Testis (tissue), 3 donors: Measurements from ENCODE around the gene LARGE2. TPM values are rescaled to one million over a fixed set of nuclear protein-coding genes. Genes with fewer than 3 reads are reported as not detected.

Experiments used
- DNase-seq: peaks from one replicate; pipeline ENCODE4 v3.0.0-alpha.2; 2019
- H3K27ac ChIP-seq, 2 donors: fragments of 200-600 bp; sonication (generic); one replicate each; pipeline ENCODE4 v1.5.1; 2019
- H3K27me3 ChIP-seq: fragments of 200-600 bp; sonication (generic); one replicate; pipeline ENCODE4 v1.5.1; 2019
- H3K36me3 ChIP-seq: fragments of 200-600 bp; sonication (generic); one replicate; pipeline ENCODE4 v1.5.1; 2017; ENCODE audit warnings: low read depth; ENCODE audit errors: missing control alignments
- H3K4me1 ChIP-seq: fragments of 200-600 bp; sonication (generic); one replicate; pipeline ENCODE4 v1.5.1; 2019
- H3K4me3 ChIP-seq, 2 donors: fragments of 200-600 bp; sonication (generic); one replicate each; pipeline ENCODE4 v1.5.1; 2017 to 2019
- H3K9me3 ChIP-seq: fragments of 200-600 bp; sonication (generic); one replicate; pipeline ENCODE4 v1.5.1; 2017
- POLR2A ChIP-seq: fragments of 450-650 bp; IDR thresholded peaks from one replicate; pipeline ENCODE4 v1.6.1; 2017; ENCODE audit warnings: antibody characterized with exemption, mild to moderate bottlenecking, moderate library complexity
- WGBS, 2 donors: methylation state at CpG; one replicate each; pipeline ENCODE4 v1.1.5; 2018; 5-methylcytosine and 5-hydroxymethylcytosine counted together
- intact Hi-C: fragments of 100-400 bp; cut with DNase I; formaldehyde crosslinking; loops from one replicate; pipeline ENCODE4 v1.15.1; 2023; ENCODE audit warnings: low total_unique reads
- polyA plus RNA-seq: library from polyadenylated mRNA; stranded (reverse); fragments of 350-450 nt; fragmentation: Illumina TruSeq; extraction: RNeasy Lipid Tissue Mini Kit (QIAGEN cat#74804); gene quantifications from one replicate; pipeline ENCODE4 v1.2.3, GENCODE V29; 2014; ENCODE audit warnings: low read depth, low replicate concordance; ENCODE audit not compliant: insufficient read depth
- total RNA-seq, 2 donors: library from RNA; depleted of rRNA; stranded (reverse); fragments of >200 nt; gene quantifications; one replicate each; pipeline ENCODE4 v1.2.3, GENCODE V29; 2016
- TF ChIP-seq, protein P1 (sequence below), 3 experiments: fragments of 450-650 bp in 2 of 3; fragments of 200-600 bp in 1 of 3; sonication (generic) in 1 of 3; IDR thresholded peaks; one replicate each; pipeline ENCODE4 v1.5.1; 2016 to 2019; ENCODE audit warnings: antibody characterized with exemption in 3 of 3, mild to moderate bottlenecking in 2 of 3, moderate library complexity in 1 of 3

The LARGE2 gene
- total and polyA plus RNA-seq, 3 donors from 2014 or later = 2.1 to 4.7 (median 3.4) TPM

DNA sequence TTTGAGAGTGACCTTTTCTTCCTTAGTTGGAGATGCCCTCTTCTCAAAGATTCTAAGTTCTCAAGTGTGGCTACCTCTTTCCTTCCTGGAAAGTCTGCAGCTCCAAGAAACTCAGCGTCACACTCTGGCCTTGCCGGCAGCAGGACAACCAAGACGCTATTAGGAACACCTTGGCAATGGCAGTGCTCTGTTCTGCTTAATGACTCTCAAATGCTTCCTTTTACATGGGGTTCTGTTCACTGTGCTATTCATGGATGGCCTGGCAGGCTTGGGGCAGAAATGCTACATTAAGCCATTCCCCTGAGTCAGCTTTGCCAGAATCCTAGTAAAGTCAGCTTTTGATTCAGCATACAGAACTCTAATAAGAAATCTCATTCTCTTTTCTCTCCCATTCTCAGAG, 25.9 kb downstream of the LARGE2 start:
- H3K27ac ChIP-seq = no peak overlapping the region
- H3K9me3 ChIP-seq = no peaks in the 10 kb centered on the region
- intact Hi-C loops = no loop called here
- H3K36me3 ChIP-seq = no peaks in the 10 kb centered on the region
- H3K4me1 ChIP-seq = peaks cover 8% of the 10 kb centered on the region
- TF ChIP-seq, protein P1, sequence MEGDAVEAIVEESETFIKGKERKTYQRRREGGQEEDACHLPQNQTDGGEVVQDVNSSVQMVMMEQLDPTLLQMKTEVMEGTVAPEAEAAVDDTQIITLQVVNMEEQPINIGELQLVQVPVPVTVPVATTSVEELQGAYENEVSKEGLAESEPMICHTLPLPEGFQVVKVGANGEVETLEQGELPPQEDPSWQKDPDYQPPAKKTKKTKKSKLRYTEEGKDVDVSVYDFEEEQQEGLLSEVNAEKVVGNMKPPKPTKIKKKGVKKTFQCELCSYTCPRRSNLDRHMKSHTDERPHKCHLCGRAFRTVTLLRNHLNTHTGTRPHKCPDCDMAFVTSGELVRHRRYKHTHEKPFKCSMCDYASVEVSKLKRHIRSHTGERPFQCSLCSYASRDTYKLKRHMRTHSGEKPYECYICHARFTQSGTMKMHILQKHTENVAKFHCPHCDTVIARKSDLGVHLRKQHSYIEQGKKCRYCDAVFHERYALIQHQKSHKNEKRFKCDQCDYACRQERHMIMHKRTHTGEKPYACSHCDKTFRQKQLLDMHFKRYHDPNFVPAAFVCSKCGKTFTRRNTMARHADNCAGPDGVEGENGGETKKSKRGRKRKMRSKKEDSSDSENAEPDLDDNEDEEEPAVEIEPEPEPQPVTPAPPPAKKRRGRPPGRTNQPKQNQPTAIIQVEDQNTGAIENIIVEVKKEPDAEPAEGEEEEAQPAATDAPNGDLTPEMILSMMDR (IDR thresholded peaks at IDR 0.05) = no peak
- no peak for TF ChIP-seq POLR2A
- no peak overlapping the region for H3K4me3 ChIP-seq
- 26 to 56% methylated on average over 3 of the region's 3 CpGs for WGBS, 2 donors
- H3K27me3 ChIP-seq = no peaks in the 10 kb centered on the region
- DNase-seq = peak; percentile 42

DNA sequence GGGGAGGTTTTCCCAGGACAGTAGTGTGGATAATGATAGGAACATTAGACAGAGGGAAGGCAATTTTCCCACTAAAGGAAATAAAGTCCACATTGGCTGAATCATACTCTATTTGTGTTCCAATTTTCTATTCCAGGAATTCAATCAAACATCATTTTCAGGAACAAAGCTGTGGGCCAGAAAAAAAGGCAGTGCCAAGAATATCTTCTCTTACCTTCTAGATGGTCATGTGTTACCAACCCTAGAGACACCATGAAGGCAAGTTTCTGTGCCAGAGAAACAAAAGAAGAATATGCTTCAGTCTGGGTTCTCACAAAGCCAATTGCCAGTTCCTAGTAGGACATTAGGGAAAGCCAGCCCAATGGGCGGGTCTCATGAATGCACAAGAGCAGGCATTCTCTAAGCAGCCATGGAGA, 27.5 kb downstream of the LARGE2 start:
- H3K4me3 ChIP-seq = no peak overlapping the region
- no peak for TF ChIP-seq POLR2A
- TF ChIP-seq, protein P1 (IDR thresholded peaks at IDR 0.05) = no peak
- intact Hi-C loops = no loop called here
- H3K36me3 ChIP-seq = no peaks in the 10 kb centered on the region
- WGBS, 2 donors = 89 to 100% methylated on average over 1 of the region's 1 CpG
- H3K4me1 ChIP-seq = peaks cover 8% of the 10 kb centered on the region
- H3K27me3 ChIP-seq = no peaks in the 10 kb centered on the region
- no peaks in the 10 kb centered on the region for H3K9me3 ChIP-seq
- H3K27ac ChIP-seq = no peak overlapping the region
- no peak for DNase-seq

DNA sequence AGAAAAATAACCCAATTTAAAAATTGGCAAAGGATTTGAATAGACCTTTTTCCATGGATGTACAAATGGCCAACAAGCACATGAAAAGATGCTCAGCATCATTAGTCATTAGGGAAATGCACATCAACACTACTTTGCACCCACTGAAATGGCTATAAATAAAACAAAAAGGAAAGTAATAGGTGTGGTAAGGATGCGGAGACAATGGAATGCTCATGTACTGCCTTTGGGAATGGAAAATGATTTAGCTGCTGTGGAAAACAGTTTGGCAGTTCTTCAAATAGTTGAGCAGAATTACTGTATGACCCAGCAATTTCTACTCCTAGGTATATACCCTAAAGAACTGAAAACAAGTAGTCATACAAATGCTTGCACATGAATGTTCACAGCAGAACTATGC, 37.4 kb downstream of the LARGE2 start:
- Histone ChIP-seq H3K36me3 (no peaks in the 10 kb centered on the region), H3K4me1 (no peaks in the 10 kb centered on the region), H3K4me3 (no peak overlapping the region), H3K9me3 (no peaks in the 10 kb centered on the region), H3K27ac (no peak overlapping the region), H3K27me3 (no peaks in the 10 kb centered on the region)
- WGBS, 2 donors = 87 to 91% methylated on average over 1 of the region's 1 CpG
- TF ChIP-seq, protein P1 (IDR thresholded peaks at IDR 0.05) = no peak
- no peak for TF ChIP-seq POLR2A
- intact Hi-C loops = no loop called here
- no peak for DNase-seq

DNA sequence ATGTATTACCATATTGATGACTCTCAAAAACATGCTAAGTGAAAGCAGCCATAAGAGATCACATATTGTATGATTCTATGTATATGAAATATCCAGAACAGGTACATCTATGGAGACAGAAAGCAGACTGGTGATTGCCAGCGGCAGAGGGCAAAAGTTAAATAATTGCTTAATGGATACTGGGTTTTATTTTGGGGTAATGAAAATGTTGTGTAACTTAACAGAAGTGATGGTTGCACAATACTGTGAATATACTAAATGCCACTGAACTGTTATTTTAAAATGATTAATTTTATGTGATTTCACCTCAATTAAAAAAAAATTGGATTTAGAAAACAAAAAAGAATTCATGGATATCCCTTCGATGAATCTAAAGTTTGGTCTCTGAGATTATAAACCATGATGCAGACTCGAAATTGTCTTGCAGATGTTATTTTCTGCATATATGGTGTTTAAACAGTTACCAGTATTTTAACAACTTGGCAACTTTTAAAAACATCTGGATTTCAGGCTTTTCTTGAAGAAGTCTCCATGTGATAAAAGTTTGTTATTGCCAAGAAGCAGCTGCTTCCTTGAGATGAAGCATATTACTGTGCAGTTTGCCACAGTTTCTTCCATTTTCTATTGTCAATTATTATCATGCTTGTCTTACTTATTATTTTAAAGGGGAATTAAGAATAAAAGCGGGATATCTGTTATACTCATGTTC, 38.1 kb downstream of the LARGE2 start:
- H3K4me1 ChIP-seq = no peaks in the 10 kb centered on the region
- DNase-seq = no peak
- no peaks in the 10 kb centered on the region for H3K9me3 ChIP-seq
- no peaks in the 10 kb centered on the region for H3K27me3 ChIP-seq
- H3K36me3 ChIP-seq = no peaks in the 10 kb centered on the region
- TF ChIP-seq, protein P1 (IDR thresholded peaks at IDR 0.05) = no peak
- TF ChIP-seq POLR2A = no peak
- WGBS, 2 donors = 72 to 74% methylated on average over 4 of the region's 4 CpGs
- no peak overlapping the region for H3K27ac ChIP-seq
- no peak overlapping the region for H3K4me3 ChIP-seq
- intact Hi-C loops = no loop called here

DNA sequence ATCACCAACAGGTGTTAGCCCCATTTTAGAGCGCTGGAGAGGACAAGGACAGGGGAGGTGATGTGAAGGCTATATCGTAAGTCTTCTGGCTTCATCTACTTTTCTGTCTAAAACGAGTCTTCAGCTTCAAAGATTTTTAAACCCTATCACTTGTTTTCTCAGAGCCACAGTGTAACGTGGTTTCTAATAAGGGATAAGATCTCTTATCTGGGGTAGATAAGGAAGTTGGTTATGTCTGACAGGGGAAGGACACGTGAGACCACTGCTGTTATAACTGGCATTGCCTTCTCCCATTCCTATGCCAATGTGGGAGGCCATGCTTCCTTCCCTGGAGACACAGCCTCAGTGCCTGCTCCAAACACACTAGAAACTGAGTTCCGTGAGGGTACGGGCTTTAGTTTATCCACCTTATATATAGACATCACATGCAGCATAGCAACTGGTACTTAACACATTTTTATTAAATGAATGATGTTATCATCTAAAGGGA, 39.3 kb downstream of the LARGE2 start:
- TF ChIP-seq, protein P1 (IDR thresholded peaks at IDR 0.05) = no peak
- TF ChIP-seq POLR2A = no peak
- no peaks in the 10 kb centered on the region for H3K36me3 ChIP-seq
- H3K27ac ChIP-seq = no peak overlapping the region
- H3K9me3 ChIP-seq = no peaks in the 10 kb centered on the region
- WGBS, 2 donors = 79 to 82% methylated on average over 7 of the region's 7 CpGs
- H3K4me3 ChIP-seq = no peak overlapping the region
- no peaks in the 10 kb centered on the region for H3K4me1 ChIP-seq
- no peaks in the 10 kb centered on the region for H3K27me3 ChIP-seq
- no peak for DNase-seq
- intact Hi-C loops = no loop called here
